ENCODE results near the gene SLIT2.

DNA sequence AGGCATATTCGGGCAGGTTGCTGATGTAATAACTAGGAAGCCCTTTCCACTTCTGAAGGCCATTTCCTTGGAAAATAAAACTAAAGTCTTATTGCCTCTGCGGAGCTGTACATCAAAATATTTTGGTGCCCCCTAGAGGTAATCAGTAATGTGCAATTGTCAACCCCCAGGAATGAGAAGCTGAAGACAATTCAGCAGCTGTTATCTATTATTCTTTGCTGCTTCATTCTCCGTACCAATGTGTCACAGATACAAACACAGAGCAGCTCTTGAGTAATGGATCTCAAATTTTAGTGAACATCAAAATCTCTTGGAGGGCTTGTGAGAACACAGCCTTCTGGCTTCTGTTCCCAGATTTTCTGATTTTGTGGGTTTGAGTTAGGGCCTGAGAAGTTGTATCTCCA, 3.5 kb upstream of the SLIT2 start:
- TF ChIP-seq, protein P1, sequence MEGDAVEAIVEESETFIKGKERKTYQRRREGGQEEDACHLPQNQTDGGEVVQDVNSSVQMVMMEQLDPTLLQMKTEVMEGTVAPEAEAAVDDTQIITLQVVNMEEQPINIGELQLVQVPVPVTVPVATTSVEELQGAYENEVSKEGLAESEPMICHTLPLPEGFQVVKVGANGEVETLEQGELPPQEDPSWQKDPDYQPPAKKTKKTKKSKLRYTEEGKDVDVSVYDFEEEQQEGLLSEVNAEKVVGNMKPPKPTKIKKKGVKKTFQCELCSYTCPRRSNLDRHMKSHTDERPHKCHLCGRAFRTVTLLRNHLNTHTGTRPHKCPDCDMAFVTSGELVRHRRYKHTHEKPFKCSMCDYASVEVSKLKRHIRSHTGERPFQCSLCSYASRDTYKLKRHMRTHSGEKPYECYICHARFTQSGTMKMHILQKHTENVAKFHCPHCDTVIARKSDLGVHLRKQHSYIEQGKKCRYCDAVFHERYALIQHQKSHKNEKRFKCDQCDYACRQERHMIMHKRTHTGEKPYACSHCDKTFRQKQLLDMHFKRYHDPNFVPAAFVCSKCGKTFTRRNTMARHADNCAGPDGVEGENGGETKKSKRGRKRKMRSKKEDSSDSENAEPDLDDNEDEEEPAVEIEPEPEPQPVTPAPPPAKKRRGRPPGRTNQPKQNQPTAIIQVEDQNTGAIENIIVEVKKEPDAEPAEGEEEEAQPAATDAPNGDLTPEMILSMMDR (IDR thresholded peaks at IDR 0.05): no peak
- TF ChIP-seq POLR2A (IDR thresholded peaks at IDR 0.05): no peak

Measured in lower leg skin (tissue), 3 donors.